ENCODE measurements around the gene ATP11A.
"Not testable (repeated sequence)": the region's sequence is repeated elsewhere in the genome, so short reads cannot be mapped to it uniquely, and the experiment has no call there.

The ATP11A gene

GRCh38 chr13:112863356-112863755 is 173.5 kb downstream of the ATP11A start:
- not testable (repeated sequence) for H3K27ac ChIP-seq (ENCODE audit: low read length); H3K9me3 ChIP-seq (ENCODE audit: insufficient read depth, low read depth, low read length); H3K4me1 ChIP-seq (ENCODE audit: insufficient read depth, low read length); H3K4me3 ChIP-seq (ENCODE audit: low read length); H3K27me3 ChIP-seq (ENCODE audit: insufficient read depth, low read length); H3K9ac ChIP-seq (ENCODE audit: low read depth, low read length)
- H3K36me3 ChIP-seq (ENCODE audit: insufficient read depth, low read depth, low read length) = peaks cover 55% of the 10 kb centered on the region

GRCh38 chr13:112865478-112865877 is 175.6 kb downstream of the ATP11A start:
- not testable (repeated sequence) for H3K27me3 ChIP-seq (ENCODE audit: insufficient read depth, low read length); H3K9ac ChIP-seq (ENCODE audit: low read depth, low read length); H3K4me1 ChIP-seq (ENCODE audit: insufficient read depth, low read length); H3K4me3 ChIP-seq (ENCODE audit: low read length); H3K9me3 ChIP-seq (ENCODE audit: insufficient read depth, low read depth, low read length); H3K27ac ChIP-seq (ENCODE audit: low read length)
- H3K36me3 ChIP-seq (ENCODE audit: insufficient read depth, low read depth, low read length) = peaks cover 45% of the 10 kb centered on the region

- H3K27ac ChIP-seq (ENCODE audit: low read length) = no peak overlapping the region
- peaks cover 39% of the 10 kb centered on the region for H3K36me3 ChIP-seq (ENCODE audit: insufficient read depth, low read depth, low read length)
- H3K27me3 ChIP-seq (ENCODE audit: insufficient read depth, low read length) = no peaks in the 10 kb centered on the region
- no peak overlapping the region for H3K9ac ChIP-seq (ENCODE audit: low read depth, low read length)
- no peak overlapping the region for H3K4me3 ChIP-seq (ENCODE audit: low read length)
- H3K9me3 ChIP-seq (ENCODE audit: insufficient read depth, low read depth, low read length) = no peaks in the 10 kb centered on the region
- H3K4me1 ChIP-seq (ENCODE audit: insufficient read depth, low read length) = no peaks in the 10 kb centered on the region
Observed at GRCh38 chr13:112867301-112867711, 177.5 kb downstream of the ATP11A start.

GRCh38 chr13:112868308-112868707 is 178.5 kb downstream of the ATP11A start:
- H3K36me3 ChIP-seq (ENCODE audit: insufficient read depth, low read depth, low read length) = peaks cover 38% of the 10 kb centered on the region; the same call in 1 of the 2 replicates
- H3K9me3 ChIP-seq (ENCODE audit: insufficient read depth, low read depth, low read length) = peaks cover 8% of the 10 kb centered on the region; the same call in 1 of the 2 replicates
- no peaks in the 10 kb centered on the region for H3K27me3 ChIP-seq (ENCODE audit: insufficient read depth, low read length)
- no peak overlapping the region for H3K4me3 ChIP-seq (ENCODE audit: low read length)
- H3K27ac ChIP-seq (ENCODE audit: low read length) = no peak overlapping the region
- H3K9ac ChIP-seq (ENCODE audit: low read depth, low read length) = no peak overlapping the region
- no peaks in the 10 kb centered on the region for H3K4me1 ChIP-seq (ENCODE audit: insufficient read depth, low read length)

- Histone ChIP-seq H3K9me3 (ENCODE audit: insufficient read depth, low read depth, low read length) (peaks cover 8% of the 10 kb centered on the region; the same call in 1 of the 2 replicates), H3K27ac (ENCODE audit: low read length) (no peak overlapping the region), H3K4me3 (ENCODE audit: low read length) (no peak overlapping the region), H3K4me1 (ENCODE audit: insufficient read depth, low read length) (no peaks in the 10 kb centered on the region), H3K9ac (ENCODE audit: low read depth, low read length) (no peak overlapping the region), H3K27me3 (ENCODE audit: insufficient read depth, low read length) (no peaks in the 10 kb centered on the region), H3K36me3 (ENCODE audit: insufficient read depth, low read depth, low read length) (peaks cover 47% of the 10 kb centered on the region; the same call in 1 of the 2 replicates)
Observed at GRCh38 chr13:112869202-112870050, 179.6 kb downstream of the ATP11A start.

- H3K4me1 ChIP-seq (ENCODE audit: insufficient read depth, low read length) = no peaks in the 10 kb centered on the region
- H3K9me3 ChIP-seq (ENCODE audit: insufficient read depth, low read depth, low read length) = peaks cover 8% of the 10 kb centered on the region; the same call in 1 of the 2 replicates
- no peak overlapping the region for H3K4me3 ChIP-seq (ENCODE audit: low read length)
- H3K36me3 ChIP-seq (ENCODE audit: insufficient read depth, low read depth, low read length) = peaks cover 50% of the 10 kb centered on the region; the same call in 1 of the 2 replicates
- no peaks in the 10 kb centered on the region for H3K27me3 ChIP-seq (ENCODE audit: insufficient read depth, low read length)
- no peak overlapping the region for H3K27ac ChIP-seq (ENCODE audit: low read length)
- no peak overlapping the region for H3K9ac ChIP-seq (ENCODE audit: low read depth, low read length)
Observed at GRCh38 chr13:112870051-112870331, 180.2 kb downstream of the ATP11A start.

GRCh38 chr13:112870737-112871287 is 181.0 kb downstream of the ATP11A start:
- H3K36me3 ChIP-seq (ENCODE audit: insufficient read depth, low read depth, low read length) = peaks cover 58% of the 10 kb centered on the region; the same call in 1 of the 2 replicates
- no peak overlapping the region for H3K4me3 ChIP-seq (ENCODE audit: low read length)
- no peak overlapping the region for H3K27ac ChIP-seq (ENCODE audit: low read length)
- H3K9me3 ChIP-seq (ENCODE audit: insufficient read depth, low read depth, low read length) = peaks cover 8% of the 10 kb centered on the region; the same call in 1 of the 2 replicates
- no peaks in the 10 kb centered on the region for H3K4me1 ChIP-seq (ENCODE audit: insufficient read depth, low read length)
- no peak overlapping the region for H3K9ac ChIP-seq (ENCODE audit: low read depth, low read length)
- H3K27me3 ChIP-seq (ENCODE audit: insufficient read depth, low read length) = no peaks in the 10 kb centered on the region

GRCh38 chr13:112871742-112872141 is 181.9 kb downstream of the ATP11A start:
- H3K27ac ChIP-seq (ENCODE audit: low read length) = no peak overlapping the region
- peaks cover 56% of the 10 kb centered on the region; the same call in 1 of the 2 replicates for H3K36me3 ChIP-seq (ENCODE audit: insufficient read depth, low read depth, low read length)
- H3K9ac ChIP-seq (ENCODE audit: low read depth, low read length) = no peak overlapping the region

GRCh38 chr13:112872657-112873631 is 183.1 kb downstream of the ATP11A start:
- H3K36me3 ChIP-seq (ENCODE audit: insufficient read depth, low read depth, low read length) = peaks cover 54% of the 10 kb centered on the region
- not testable (repeated sequence) for H3K9me3 ChIP-seq (ENCODE audit: insufficient read depth, low read depth, low read length); H3K9ac ChIP-seq (ENCODE audit: low read depth, low read length); H3K4me3 ChIP-seq (ENCODE audit: low read length); H3K4me1 ChIP-seq (ENCODE audit: insufficient read depth, low read length); H3K27ac ChIP-seq (ENCODE audit: low read length); H3K27me3 ChIP-seq (ENCODE audit: insufficient read depth, low read length)

More at GRCh38 chr13:112871742-112872141, 181.9 kb downstream of the ATP11A start:
- Histone ChIP-seq H3K4me3 (ENCODE audit: low read length) (no peak overlapping the region), H3K9me3 (ENCODE audit: insufficient read depth, low read depth, low read length) (peaks cover 8% of the 10 kb centered on the region; the same call in 1 of the 2 replicates), H3K4me1 (ENCODE audit: insufficient read depth, low read length) (no peaks in the 10 kb centered on the region), H3K27me3 (ENCODE audit: insufficient read depth, low read length) (no peaks in the 10 kb centered on the region)

GRCh38 chr13:112873851-112874750 is 184.3 kb downstream of the ATP11A start:
- Histone ChIP-seq H3K9me3 (ENCODE audit: insufficient read depth, low read depth, low read length) (peaks cover 8% of the 10 kb centered on the region; the same call in 1 of the 2 replicates), H3K9ac (ENCODE audit: low read depth, low read length) (no peak overlapping the region), H3K27me3 (ENCODE audit: insufficient read depth, low read length) (no peaks in the 10 kb centered on the region), H3K4me3 (ENCODE audit: low read length) (no peak overlapping the region), H3K36me3 (ENCODE audit: insufficient read depth, low read depth, low read length) (peaks cover 58% of the 10 kb centered on the region), H3K4me1 (ENCODE audit: insufficient read depth, low read length) (no peaks in the 10 kb centered on the region), H3K27ac (ENCODE audit: low read length) (no peak overlapping the region)
